ENCODE measurements around the gene LRP2.

The LRP2 gene

GRCh38 chr2:169247211-169247610, 115.1 kb downstream of the LRP2 start:
- DNase-seq (ENCODE audit: extremely low read depth in 1 of 2, low read depth in 1 of 2) = no peak

- DNase-seq (ENCODE audit: extremely low read depth in 1 of 2, low read depth in 1 of 2) = no peak
Observed at GRCh38 chr2:169240405-169240804, 121.9 kb downstream of the LRP2 start.

- no peak for DNase-seq (ENCODE audit: extremely low read depth in 1 of 2, low read depth in 1 of 2)
Observed at GRCh38 chr2:169237939-169238338, 124.4 kb downstream of the LRP2 start.

- no peak for DNase-seq (ENCODE audit: extremely low read depth in 1 of 2, low read depth in 1 of 2)
Observed at GRCh38 chr2:169237286-169237685, 125.0 kb downstream of the LRP2 start.

- DNase-seq (ENCODE audit: extremely low read depth in 1 of 2, low read depth in 1 of 2) = no peak
Observed at GRCh38 chr2:169232551-169233154, 129.7 kb downstream of the LRP2 start.

GRCh38 chr2:169230204-169230603, 132.1 kb downstream of the LRP2 start:
- DNase-seq (ENCODE audit: extremely low read depth in 1 of 2, low read depth in 1 of 2) = no peak

- DNase-seq (ENCODE audit: extremely low read depth in 1 of 2, low read depth in 1 of 2) = no peak
Observed at GRCh38 chr2:169229590-169229989, 132.7 kb downstream of the LRP2 start.

GRCh38 chr2:169225906-169226305, 136.4 kb downstream of the LRP2 start:
- no peak for DNase-seq (ENCODE audit: extremely low read depth in 1 of 2, low read depth in 1 of 2)

GRCh38 chr2:169225233-169225750, 137.0 kb downstream of the LRP2 start:
- no peak for DNase-seq (ENCODE audit: extremely low read depth in 1 of 2, low read depth in 1 of 2)

- DNase-seq (ENCODE audit: extremely low read depth in 1 of 2, low read depth in 1 of 2) = no peak
Observed at GRCh38 chr2:169222665-169223064, 139.7 kb downstream of the LRP2 start.

- DNase-seq (ENCODE audit: extremely low read depth in 1 of 2, low read depth in 1 of 2) = no peak
Observed at GRCh38 chr2:169221745-169222369, 140.5 kb downstream of the LRP2 start.

GRCh38 chr2:169210917-169211316, 151.4 kb downstream of the LRP2 start:
- DNase-seq (ENCODE audit: extremely low read depth in 1 of 2, low read depth in 1 of 2) = no peak

GRCh38 chr2:169208026-169208425, 154.3 kb downstream of the LRP2 start:
- DNase-seq (ENCODE audit: extremely low read depth in 1 of 2, low read depth in 1 of 2) = no peak

- DNase-seq (ENCODE audit: extremely low read depth in 1 of 2, low read depth in 1 of 2) = no peak
Observed at GRCh38 chr2:169205176-169205575, 157.2 kb downstream of the LRP2 start.

GRCh38 chr2:169203952-169204351, 158.4 kb downstream of the LRP2 start:
- DNase-seq (ENCODE audit: extremely low read depth in 1 of 2, low read depth in 1 of 2) = no peak

- no peak for DNase-seq (ENCODE audit: extremely low read depth in 1 of 2, low read depth in 1 of 2)
Observed at GRCh38 chr2:169200756-169201155, 161.6 kb downstream of the LRP2 start.

- no peak for DNase-seq (ENCODE audit: extremely low read depth in 1 of 2, low read depth in 1 of 2)
Observed at GRCh38 chr2:169193618-169194017, 168.7 kb downstream of the LRP2 start.

- DNase-seq (ENCODE audit: extremely low read depth in 1 of 2, low read depth in 1 of 2) = no peak
Observed at GRCh38 chr2:169190197-169190775, 172.0 kb downstream of the LRP2 start.

GRCh38 chr2:169189132-169189531, 173.2 kb downstream of the LRP2 start:
- no peak for DNase-seq (ENCODE audit: extremely low read depth in 1 of 2, low read depth in 1 of 2)

- DNase-seq (ENCODE audit: extremely low read depth in 1 of 2, low read depth in 1 of 2) = no peak
Observed at GRCh38 chr2:169185711-169186110, 176.6 kb downstream of the LRP2 start.

GRCh38 chr2:169184074-169184473, 178.3 kb downstream of the LRP2 start:
- no peak for DNase-seq (ENCODE audit: extremely low read depth in 1 of 2, low read depth in 1 of 2)

- DNase-seq (ENCODE audit: extremely low read depth in 1 of 2, low read depth in 1 of 2) = no peak
Observed at GRCh38 chr2:169182573-169182972, 179.8 kb downstream of the LRP2 start.

All from stimulated activated CD8-positive, alpha-beta memory T cell treated with anti-CD3 and anti-CD28 coated beads, Interleukin-7, amount 100 ng/mL, for 48 hours (primary cell).